RKO (cell line): ENCODE results near the gene MAT2B.
"Not testable (repeated sequence)": the region's sequence is repeated elsewhere in the genome, so short reads cannot be mapped to it uniquely, and the experiment has no call there.

Experiments used
- DNase-seq: peaks from one replicate; pipeline ENCODE4 v3.0.0-alpha.2; 2016; ENCODE audit warnings: low spot score

The MAT2B gene

GRCh38 chr5:163503106-163504078, 2.0 kb upstream of the MAT2B start:
- peak; percentile 93 for DNase-seq

GRCh38 chr5:163504079-163504931, 1.1 kb upstream of the MAT2B start:
- peak; percentile 69 for DNase-seq

- no peak for DNase-seq
Measured at GRCh38 chr5:163505049-163505367, 411 bp upstream of the MAT2B start.

GRCh38 chr5:163506095-163506457, 657 bp downstream of the MAT2B start:
- no peak for DNase-seq

- peak; percentile 88 for DNase-seq
Measured at GRCh38 chr5:163506726-163507125, 1.3 kb downstream of the MAT2B start.

- DNase-seq, result no peak
Measured at GRCh38 chr5:163508753-163509152, 3.3 kb downstream of the MAT2B start.

- no peak for DNase-seq
Measured at GRCh38 chr5:163509291-163509951, 4.0 kb downstream of the MAT2B start.

- no peak for DNase-seq
Measured at GRCh38 chr5:163512526-163512925, 7.1 kb downstream of the MAT2B start.

GRCh38 chr5:163525096-163525495, 19.7 kb downstream of the MAT2B start:
- no peak for DNase-seq

GRCh38 chr5:163529698-163530097, 24.3 kb downstream of the MAT2B start:
- no peak for DNase-seq

- no peak for DNase-seq
Measured at GRCh38 chr5:163531272-163531671, 25.9 kb downstream of the MAT2B start.

GRCh38 chr5:163532171-163533084, 27.0 kb downstream of the MAT2B start:
- no peak for DNase-seq

- no peak for DNase-seq
Measured at GRCh38 chr5:163533223-163533622, 27.8 kb downstream of the MAT2B start.

GRCh38 chr5:163534492-163535094, 29.2 kb downstream of the MAT2B start:
- DNase-seq, result no peak

- no peak for DNase-seq
Measured at GRCh38 chr5:163535290-163535689, 29.9 kb downstream of the MAT2B start.

- DNase-seq, result not testable (repeated sequence)
Measured at GRCh38 chr5:163536442-163536841, 31.0 kb downstream of the MAT2B start.

- DNase-seq, result no peak
Measured at GRCh38 chr5:163540696-163541095, 35.3 kb downstream of the MAT2B start.

- DNase-seq, result no peak
Measured at GRCh38 chr5:163542771-163543170, 37.4 kb downstream of the MAT2B start.

- no peak for DNase-seq
Measured at GRCh38 chr5:163544041-163544440, 38.6 kb downstream of the MAT2B start.

- DNase-seq, result no peak
Measured at GRCh38 chr5:163544836-163545235, 39.4 kb downstream of the MAT2B start.

GRCh38 chr5:163548649-163549048, 43.2 kb downstream of the MAT2B start:
- no peak for DNase-seq
